SH-SY5Y (cell line): ENCODE measurements around the gene SLC30A5.

ENCODE experiments used
- GATA2 ChIP-seq: IDR thresholded peaks from 2 replicates; pipeline ENCODE4 v1.6.1; 2011; ENCODE audit warnings: mild to moderate bottlenecking, low read depth, low read length
- GATA3 ChIP-seq: IDR thresholded peaks from 2 replicates; pipeline ENCODE4 v1.6.1; 2011; ENCODE audit warnings: low read depth, mild to moderate bottlenecking, low read length, moderate library complexity

DNA sequence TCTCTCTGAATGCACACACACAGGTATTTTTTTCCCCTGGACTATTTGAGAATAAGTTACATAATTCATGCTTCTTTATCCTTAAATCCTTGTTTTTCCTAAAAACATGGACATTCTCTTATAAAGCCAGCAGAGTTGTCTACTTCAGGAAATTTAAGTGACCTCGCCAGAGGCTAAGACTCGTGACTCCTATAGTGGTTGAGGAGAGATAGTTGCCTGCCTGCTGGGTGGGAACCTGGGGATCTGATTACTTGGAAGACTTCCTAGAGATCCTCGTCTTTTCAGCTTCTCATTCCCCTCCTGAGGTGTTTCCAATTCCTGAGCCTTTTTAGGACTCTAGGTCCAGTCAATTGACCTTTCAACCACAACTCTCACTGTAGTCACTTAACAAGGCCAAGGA lies 5.5 kb downstream of the SLC30A5 start:
- TF ChIP-seq GATA2 (no peak), GATA3 (no peak)
